Transverse colon (tissue), 4 donors: ENCODE data around the gene SPG7. TPM values are rescaled to one million over a fixed set of nuclear protein-coding genes. Genes with fewer than 3 reads are reported as not detected.

ENCODE experiments used
- DNase-seq: peaks from one replicate; pipeline ENCODE4 v3.0.0-alpha.2; 2019
- H3K27ac ChIP-seq, 4 donors: fragments of 200-600 bp; sonication (generic); 2 replicates each; pipeline ENCODE4 v1.5.1; 2016 to 2018; ENCODE audit warnings: inconsistent platforms in 4 of 4
- H3K27me3 ChIP-seq: fragments of 200-600 bp; sonication (generic); 2 replicates; pipeline ENCODE4 v1.5.1; 2017; ENCODE audit warnings: inconsistent platforms
- H3K36me3 ChIP-seq, 4 donors: fragments of 200-600 bp; sonication (generic); 2 replicates each; pipeline ENCODE4 v1.5.1; 2017 to 2019; ENCODE audit warnings: inconsistent platforms in 4 of 4
- H3K4me1 ChIP-seq, 4 donors: fragments of 200-600 bp; sonication (generic); 2 replicates each; pipeline ENCODE4 v1.5.1; 2017 to 2020; ENCODE audit warnings: inconsistent platforms in 4 of 4
- H3K4me3 ChIP-seq, 4 donors: fragments of 200-600 bp; sonication (generic); 1 replicate in 1 of 4; 2 replicates in 3 of 4; pipeline versions ENCODE4 v1.5.1 to v1.6.1; 2017 to 2019; ENCODE audit warnings: inconsistent platforms in 4 of 4
- H3K9me3 ChIP-seq, 2 donors: fragments of 200-600 bp; sonication (generic); 2 replicates each; pipeline ENCODE4 v1.5.1; 2017 to 2019; ENCODE audit warnings: inconsistent platforms in 2 of 2
- EP300 ChIP-seq: sonication (generic); formaldehyde crosslinking; IDR thresholded peaks from one replicate; pipeline ENCODE4 v1.6.1; 2017; ENCODE audit warnings: antibody characterized with exemption, low read depth
- POLR2A ChIP-seq: fragments of 450-650 bp; IDR thresholded peaks from one replicate; pipeline ENCODE4 v1.6.1; 2016; ENCODE audit warnings: antibody characterized with exemption, mild to moderate bottlenecking, moderate library complexity
- POLR2AphosphoS5 ChIP-seq, 3 donors: sonication (generic); formaldehyde crosslinking; IDR thresholded peaks; one replicate each; pipeline ENCODE4 v1.6.1; 2016; ENCODE audit warnings: antibody characterized with exemption in 3 of 3
- WGBS, 2 donors: methylation state at CpG; one replicate each; pipeline ENCODE4 v1.1.5; 2018; ENCODE audit warnings: low coverage in 1 of 2; 5-methylcytosine and 5-hydroxymethylcytosine counted together
- in situ Hi-C, 4 donors: fragments of 200-750 bp; cut with MboI; loops; one replicate each; pipeline versions ENCODE4 v1.15.0 to v1.15.1; 2017; ENCODE audit warnings: low sequenced_read_pairs in 3 of 4, low pct_ligation_motif_present in 1 of 4, low pct_unique_long_range_greater_than_20kb in 1 of 4
- intact Hi-C: fragments of 100-400 bp; cut with DNase I; formaldehyde crosslinking; loops from one replicate; pipeline ENCODE4 v1.15.1; 2023; ENCODE audit warnings: low total_unique reads
- total RNA-seq, 4 donors: library from RNA; depleted of rRNA; stranded (reverse); fragments of >200 nt; gene quantifications; one replicate each; pipeline ENCODE4 v1.1.0, GENCODE V29; 2016
- TF ChIP-seq, protein P1 (sequence below), 5 experiments: fragments of 200-600 bp in 3 of 5; fragments of 450-650 bp in 2 of 5; sonication (generic) in 3 of 5; IDR thresholded peaks; 1 replicate in 2 of 5; 2 replicates in 3 of 5; pipeline ENCODE4 v1.5.1; 2016 to 2017; ENCODE audit warnings: antibody characterized with exemption in 5 of 5, inconsistent platforms in 3 of 5, mild to moderate bottlenecking in 2 of 5, moderate library complexity in 1 of 5

SPG7 gene
- total RNA-seq, 4 donors from 2014 or later: 168 to 408 (median 285) TPM

- no peaks in the 10 kb centered on the region for H3K9me3 ChIP-seq
- no peak for DNase-seq
- no peaks in the 10 kb centered on the region for H3K27me3 ChIP-seq
- intact Hi-C loops (no loop called here), in situ Hi-C loops (no loop called here)
- TF ChIP-seq POLR2AphosphoS5 (IDR thresholded peaks at IDR 0.05) (no peak), POLR2A (no peak), EP300 (no peak)
- TF ChIP-seq, protein P1, sequence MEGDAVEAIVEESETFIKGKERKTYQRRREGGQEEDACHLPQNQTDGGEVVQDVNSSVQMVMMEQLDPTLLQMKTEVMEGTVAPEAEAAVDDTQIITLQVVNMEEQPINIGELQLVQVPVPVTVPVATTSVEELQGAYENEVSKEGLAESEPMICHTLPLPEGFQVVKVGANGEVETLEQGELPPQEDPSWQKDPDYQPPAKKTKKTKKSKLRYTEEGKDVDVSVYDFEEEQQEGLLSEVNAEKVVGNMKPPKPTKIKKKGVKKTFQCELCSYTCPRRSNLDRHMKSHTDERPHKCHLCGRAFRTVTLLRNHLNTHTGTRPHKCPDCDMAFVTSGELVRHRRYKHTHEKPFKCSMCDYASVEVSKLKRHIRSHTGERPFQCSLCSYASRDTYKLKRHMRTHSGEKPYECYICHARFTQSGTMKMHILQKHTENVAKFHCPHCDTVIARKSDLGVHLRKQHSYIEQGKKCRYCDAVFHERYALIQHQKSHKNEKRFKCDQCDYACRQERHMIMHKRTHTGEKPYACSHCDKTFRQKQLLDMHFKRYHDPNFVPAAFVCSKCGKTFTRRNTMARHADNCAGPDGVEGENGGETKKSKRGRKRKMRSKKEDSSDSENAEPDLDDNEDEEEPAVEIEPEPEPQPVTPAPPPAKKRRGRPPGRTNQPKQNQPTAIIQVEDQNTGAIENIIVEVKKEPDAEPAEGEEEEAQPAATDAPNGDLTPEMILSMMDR (IDR thresholded peaks at IDR 0.05): no peak
- H3K36me3 ChIP-seq: peaks cover 0 to 71% (median 33%) of the 10 kb centered on the region in 4 donors
- WGBS, 2 donors: 79% methylated on average over 9 of the region's 9 CpGs; no CpG with 5 or more reads in 1 of the 2 donors
- H3K4me1 ChIP-seq: no peaks in the 10 kb centered on the region
- no peak overlapping the region for H3K4me3 ChIP-seq
- H3K27ac ChIP-seq: no peak overlapping the region
These were observed 8.9 kb downstream of the SPG7 start for GRCh38 chr16:89517128-89517527.

DNA sequence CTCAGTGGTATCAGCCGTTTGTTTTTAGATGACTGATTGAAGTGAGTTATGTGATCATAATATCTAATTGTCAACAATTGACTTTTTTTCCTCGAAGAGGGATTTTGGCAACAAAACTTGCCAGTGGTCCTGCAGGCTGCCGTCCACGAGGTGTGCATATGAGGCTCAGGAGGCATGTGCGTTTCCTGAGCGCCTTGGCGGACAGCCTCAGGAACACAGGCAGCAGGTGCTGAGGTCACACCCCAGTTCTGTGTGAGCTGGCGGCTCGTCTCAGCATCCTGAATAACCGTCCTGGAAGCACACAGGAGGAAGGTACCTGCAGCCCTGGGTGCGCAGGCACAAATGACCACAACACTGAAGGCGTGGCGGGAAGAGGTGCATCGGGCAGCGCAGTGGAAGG is 11.7 kb downstream of the SPG7 start:
- TF ChIP-seq, protein P1 (IDR thresholded peaks at IDR 0.05): no peak
- TF ChIP-seq POLR2AphosphoS5 (IDR thresholded peaks at IDR 0.05): no peak

DNA sequence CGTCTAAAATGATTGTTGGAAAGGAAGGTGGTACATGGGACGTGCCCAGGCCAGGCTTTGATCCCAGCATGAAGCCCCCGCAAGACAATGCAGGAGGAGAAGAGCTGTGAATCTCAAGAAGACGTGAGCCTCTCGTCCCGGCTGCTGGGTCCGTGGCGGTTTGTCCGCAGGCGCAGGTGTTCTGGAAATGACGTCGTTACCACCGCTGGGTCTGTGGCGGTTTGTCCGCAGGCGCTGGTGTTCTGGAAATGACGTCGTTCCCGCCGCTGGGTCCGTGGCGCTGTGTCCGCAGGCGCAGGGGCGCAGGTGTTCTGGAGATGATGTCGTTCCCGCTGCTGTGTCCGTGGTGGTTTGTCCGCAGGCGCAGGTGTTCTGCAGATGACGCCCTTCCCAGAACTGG is 14.1 kb downstream of the SPG7 start:
- WGBS, 2 donors: 93 to 98% methylated on average over 8 to 31 of the region's 31 CpGs
- no peak for DNase-seq
- Histone ChIP-seq H3K9me3 (no peaks in the 10 kb centered on the region), H3K4me3 (no peak overlapping the region), H3K4me1 (no peaks in the 10 kb centered on the region), H3K36me3 (peaks cover 0 to 68% (median 27%) of the 10 kb centered on the region in 4 donors), H3K27ac (no peak overlapping the region), H3K27me3 (no peaks in the 10 kb centered on the region)
- intact Hi-C loops (no loop called here), in situ Hi-C loops (no loop called here)
- TF ChIP-seq POLR2AphosphoS5 (IDR thresholded peaks at IDR 0.05) (no peak), EP300 (no peak), POLR2A (no peak)
- TF ChIP-seq, protein P1 (IDR thresholded peaks at IDR 0.05): no peak

More for the DNA sequence above, 11.7 kb downstream of the SPG7 start:
- no peak for DNase-seq
- Histone ChIP-seq H3K4me1 (no peaks in the 10 kb centered on the region), H3K4me3 (no peak overlapping the region), H3K36me3 (peaks cover 0 to 63% (median 26%) of the 10 kb centered on the region in 4 donors), H3K9me3 (no peaks in the 10 kb centered on the region), H3K27ac (no peak overlapping the region), H3K27me3 (no peaks in the 10 kb centered on the region)
- 40 to 63% methylated on average over 1 to 15 of the region's 15 CpGs for WGBS, 2 donors
- intact Hi-C loops: no loop called here
- in situ Hi-C loops: no loop called here

GRCh38 chr16:89523680-89524344 is 15.6 kb downstream of the SPG7 start:
- H3K4me3 ChIP-seq: no peak overlapping the region
- H3K27me3 ChIP-seq: no peaks in the 10 kb centered on the region
- no peak overlapping the region for H3K27ac ChIP-seq
- no peaks in the 10 kb centered on the region for H3K4me1 ChIP-seq
- 87 to 89% methylated on average over 23 to 32 of the region's 32 CpGs for WGBS, 2 donors
- no peak for DNase-seq
- H3K9me3 ChIP-seq: no peaks in the 10 kb centered on the region
- no peak for TF ChIP-seq POLR2A
- TF ChIP-seq, protein P1 (IDR thresholded peaks at IDR 0.05): no peak
- no peak for TF ChIP-seq EP300
- no peak for TF ChIP-seq POLR2AphosphoS5 (IDR thresholded peaks at IDR 0.05)
- intact Hi-C loops (no loop called here), in situ Hi-C loops (no loop called here)
- H3K36me3 ChIP-seq: peaks cover 0 to 62% (median 25%) of the 10 kb centered on the region in 4 donors
